ENCODE measurements around the gene TLK1. TPM values are rescaled to one million over a fixed set of nuclear protein-coding genes. Genes with fewer than 3 reads are reported as not detected.

Gene TLK1
- total and polyA plus RNA-seq, 2 of the 4 experiments (the other 2 are of a cell fraction) = 7.3 to 12.5 TPM

DNA sequence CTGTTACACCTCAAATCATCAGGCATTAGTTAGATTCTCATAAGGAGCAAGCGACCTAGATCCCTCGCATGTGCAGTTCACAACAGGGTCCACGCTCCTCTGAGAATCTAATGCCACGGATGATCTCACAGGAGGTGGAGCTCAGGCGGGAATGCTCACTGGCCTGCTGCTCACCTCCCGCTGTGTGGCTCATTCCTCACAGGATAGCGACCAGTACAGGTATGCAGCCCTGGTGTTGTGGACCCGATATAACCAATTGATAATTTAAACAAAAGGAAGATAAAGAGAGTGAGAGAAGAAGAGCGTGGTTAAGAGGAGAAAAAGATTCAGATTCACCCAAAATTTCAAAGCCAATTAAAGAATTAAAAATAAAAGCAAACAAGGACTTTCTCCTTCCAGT lies 20.8 kb downstream of the TLK1 start:
- H3K23ac ChIP-seq (ENCODE audit: low read depth, low read length) = no peak overlapping the region
- no peak overlapping the region for H3K4ac ChIP-seq (ENCODE audit: low read depth, low read length)
- no peak overlapping the region for H2BK15ac ChIP-seq (ENCODE audit: low read depth, low read length)
- TF ChIP-seq FOS (IDR thresholded peaks at IDR 0.05; ENCODE audit: low read depth, low read length) (no peak), BHLHE40 (IDR thresholded peaks at IDR 0.05; ENCODE audit: low read depth, low read length) (no peak), MXI1 (IDR thresholded peaks at IDR 0.05; ENCODE audit: borderline replicate concordance, low read depth, low read length) (no peak), NFE2L2 (IDR thresholded peaks at IDR 0.05; ENCODE audit: low read depth, low read length) (no peak), RAD21 (IDR thresholded peaks at IDR 0.05; ENCODE audit: low read length) (no peak), RFX5 (IDR thresholded peaks at IDR 0.05; ENCODE audit: low read depth, low read length) (no peak), POLR2A (IDR thresholded peaks at IDR 0.05; ENCODE audit: low read depth, low read length) (no peak), MAZ (IDR thresholded peaks at IDR 0.05; ENCODE audit: borderline replicate concordance, low read depth, low read length) (no peak)
- TF ChIP-seq, protein P1, sequence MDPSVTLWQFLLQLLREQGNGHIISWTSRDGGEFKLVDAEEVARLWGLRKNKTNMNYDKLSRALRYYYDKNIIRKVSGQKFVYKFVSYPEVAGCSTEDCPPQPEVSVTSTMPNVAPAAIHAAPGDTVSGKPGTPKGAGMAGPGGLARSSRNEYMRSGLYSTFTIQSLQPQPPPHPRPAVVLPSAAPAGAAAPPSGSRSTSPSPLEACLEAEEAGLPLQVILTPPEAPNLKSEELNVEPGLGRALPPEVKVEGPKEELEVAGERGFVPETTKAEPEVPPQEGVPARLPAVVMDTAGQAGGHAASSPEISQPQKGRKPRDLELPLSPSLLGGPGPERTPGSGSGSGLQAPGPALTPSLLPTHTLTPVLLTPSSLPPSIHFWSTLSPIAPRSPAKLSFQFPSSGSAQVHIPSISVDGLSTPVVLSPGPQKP (IDR thresholded peaks at IDR 0.05; ENCODE audit: borderline replicate concordance, low read depth, low read length) = no peak
- TF ChIP-seq, protein P2, sequence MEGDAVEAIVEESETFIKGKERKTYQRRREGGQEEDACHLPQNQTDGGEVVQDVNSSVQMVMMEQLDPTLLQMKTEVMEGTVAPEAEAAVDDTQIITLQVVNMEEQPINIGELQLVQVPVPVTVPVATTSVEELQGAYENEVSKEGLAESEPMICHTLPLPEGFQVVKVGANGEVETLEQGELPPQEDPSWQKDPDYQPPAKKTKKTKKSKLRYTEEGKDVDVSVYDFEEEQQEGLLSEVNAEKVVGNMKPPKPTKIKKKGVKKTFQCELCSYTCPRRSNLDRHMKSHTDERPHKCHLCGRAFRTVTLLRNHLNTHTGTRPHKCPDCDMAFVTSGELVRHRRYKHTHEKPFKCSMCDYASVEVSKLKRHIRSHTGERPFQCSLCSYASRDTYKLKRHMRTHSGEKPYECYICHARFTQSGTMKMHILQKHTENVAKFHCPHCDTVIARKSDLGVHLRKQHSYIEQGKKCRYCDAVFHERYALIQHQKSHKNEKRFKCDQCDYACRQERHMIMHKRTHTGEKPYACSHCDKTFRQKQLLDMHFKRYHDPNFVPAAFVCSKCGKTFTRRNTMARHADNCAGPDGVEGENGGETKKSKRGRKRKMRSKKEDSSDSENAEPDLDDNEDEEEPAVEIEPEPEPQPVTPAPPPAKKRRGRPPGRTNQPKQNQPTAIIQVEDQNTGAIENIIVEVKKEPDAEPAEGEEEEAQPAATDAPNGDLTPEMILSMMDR (conservative IDR thresholded peaks at IDR 0.05; ENCODE audit: low read depth, low read length) = no peak
- TF ChIP-seq, protein P3, sequence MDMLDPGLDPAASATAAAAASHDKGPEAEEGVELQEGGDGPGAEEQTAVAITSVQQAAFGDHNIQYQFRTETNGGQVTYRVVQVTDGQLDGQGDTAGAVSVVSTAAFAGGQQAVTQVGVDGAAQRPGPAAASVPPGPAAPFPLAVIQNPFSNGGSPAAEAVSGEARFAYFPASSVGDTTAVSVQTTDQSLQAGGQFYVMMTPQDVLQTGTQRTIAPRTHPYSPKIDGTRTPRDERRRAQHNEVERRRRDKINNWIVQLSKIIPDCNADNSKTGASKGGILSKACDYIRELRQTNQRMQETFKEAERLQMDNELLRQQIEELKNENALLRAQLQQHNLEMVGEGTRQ (IDR thresholded peaks at IDR 0.05; ENCODE audit: low read depth, low read length) = no peak
- no peaks in the 10 kb centered on the region for H3K36me3 ChIP-seq (ENCODE audit: control insufficient read depth, insufficient read depth, low read length)
- no peak overlapping the region for H2AFZ ChIP-seq (replicated peaks; ENCODE audit: low read length, poor library complexity)
- no peak overlapping the region for H4K91ac ChIP-seq (ENCODE audit: insufficient read depth, low read depth, low read length)
- peaks cover 7 to 61% of the 10 kb centered on the region in 2 experiments for H3K79me1 ChIP-seq (ENCODE audit: low read depth in 1 of 2, low read length in 2 of 2)
- ChIA-PET CTCF (no interaction called here), POLR2A (ENCODE audit: unreplicated experiment) (no interaction called here)
- H3K9me1 ChIP-seq (ENCODE audit: insufficient read depth, low read length) = peaks cover 2% of the 10 kb centered on the region
- no peaks in the 10 kb centered on the region for H3K27me3 ChIP-seq (ENCODE audit: control insufficient read depth, insufficient read depth, low read length)
- peaks cover 2% of the 10 kb centered on the region for H3K4me1 ChIP-seq (ENCODE audit: control insufficient read depth, insufficient read depth, low read length)
- no peak overlapping the region for H3K56ac ChIP-seq (ENCODE audit: extremely low read depth, insufficient read depth, low read length)
- H3K14ac ChIP-seq (replicated peaks; ENCODE audit: low read depth, low read length) = no peak overlapping the region
- no peak overlapping the region for H3K18ac ChIP-seq (ENCODE audit: low read depth, low read length)
- no peak overlapping the region for H3K4me3 ChIP-seq (ENCODE audit: insufficient read depth, low read depth, low read length)
- no peaks in the 10 kb centered on the region for H3K9me3 ChIP-seq (ENCODE audit: control insufficient read depth, insufficient read depth, low read length)
- intact Hi-C loops (cut with micrococcal nuclease) = no loop called here
- H2BK120ac ChIP-seq (ENCODE audit: low read depth, low read length) = no peak overlapping the region
- dilution Hi-C loops (cut with HindIII; ENCODE audit: low sequenced_read_pairs, unreplicated experiment) = no loop called here
- no peak overlapping the region for H2AK9ac ChIP-seq (replicated peaks; ENCODE audit: low read depth, low read length, poor library complexity)
- in situ Hi-C loops (cut with MboI; ENCODE audit: low sequenced_read_pairs) = no loop called here
- DNase-seq (no peak), ATAC-seq (ENCODE audit: low read depth) (no peak)
- no TSS peak for BruUV-seq (replicated peaks)
- no peak overlapping the region for H4K8ac ChIP-seq (ENCODE audit: low read depth in 2 of 2, low read length in 2 of 2)
- H3K27ac ChIP-seq (ENCODE audit: insufficient read depth, low read length) = no peak overlapping the region
- H2BK20ac ChIP-seq (ENCODE audit: low read depth, low read length) = no peak overlapping the region
- H2BK5ac ChIP-seq (ENCODE audit: low read depth, low read length, poor library complexity, severe bottlenecking) = no peak overlapping the region
- WGBS, 2 experiments (ENCODE audit: extremely low coverage in 2 of 2, insufficient read length in 1 of 2) = 95% methylated on average over 6 of the region's 9 CpGs; no CpG with 5 or more reads in 1 of the 2 experiments
- H3K9ac ChIP-seq (ENCODE audit: low read depth, low read length) = no peak overlapping the region
- no peak overlapping the region for H2AK5ac ChIP-seq (ENCODE audit: low read depth, low read length)
- H4K20me1 ChIP-seq (ENCODE audit: insufficient read depth, low read length) = peaks cover 54% of the 10 kb centered on the region
- H3K4me2 ChIP-seq (ENCODE audit: low read depth, low read length) = no peak overlapping the region
- H4K5ac ChIP-seq (ENCODE audit: low read depth, low read length) = no peak overlapping the region
